Measurements from ENCODE around the gene S100B.
"Not testable (repeated sequence)": the region's sequence is repeated elsewhere in the genome, so short reads cannot be mapped to it uniquely, and the experiment has no call there.

Gene S100B

GRCh38 chr21:46604975-46605766 is at the start of gene S100B:
S100B (minus strand) TSS chr21:46605082; CDS start chr21:46602415, 2,667 bp downstream.
- FAIRE-seq: no peak

DNA sequence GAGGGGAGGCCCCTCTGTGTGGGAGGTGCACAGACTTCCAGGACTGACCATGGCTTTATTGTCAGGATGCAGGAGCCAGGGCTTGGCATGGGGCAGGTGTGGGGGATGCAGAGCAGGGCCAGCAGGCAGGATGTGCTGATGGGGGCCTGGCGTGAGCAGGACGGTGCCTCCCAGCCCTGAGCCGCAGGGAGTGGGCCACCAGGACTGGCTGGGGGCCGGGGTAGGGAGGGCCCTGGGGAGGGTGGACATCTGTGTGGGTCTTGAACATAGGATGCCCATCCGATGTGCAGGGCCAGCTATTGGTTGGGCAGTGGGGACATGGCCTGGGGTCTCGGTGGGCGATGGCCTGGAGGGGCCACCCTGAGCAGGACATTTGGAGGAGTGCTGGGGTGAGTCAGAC is 46.2 kb upstream of the S100B start:
- no peak for FAIRE-seq

DNA sequence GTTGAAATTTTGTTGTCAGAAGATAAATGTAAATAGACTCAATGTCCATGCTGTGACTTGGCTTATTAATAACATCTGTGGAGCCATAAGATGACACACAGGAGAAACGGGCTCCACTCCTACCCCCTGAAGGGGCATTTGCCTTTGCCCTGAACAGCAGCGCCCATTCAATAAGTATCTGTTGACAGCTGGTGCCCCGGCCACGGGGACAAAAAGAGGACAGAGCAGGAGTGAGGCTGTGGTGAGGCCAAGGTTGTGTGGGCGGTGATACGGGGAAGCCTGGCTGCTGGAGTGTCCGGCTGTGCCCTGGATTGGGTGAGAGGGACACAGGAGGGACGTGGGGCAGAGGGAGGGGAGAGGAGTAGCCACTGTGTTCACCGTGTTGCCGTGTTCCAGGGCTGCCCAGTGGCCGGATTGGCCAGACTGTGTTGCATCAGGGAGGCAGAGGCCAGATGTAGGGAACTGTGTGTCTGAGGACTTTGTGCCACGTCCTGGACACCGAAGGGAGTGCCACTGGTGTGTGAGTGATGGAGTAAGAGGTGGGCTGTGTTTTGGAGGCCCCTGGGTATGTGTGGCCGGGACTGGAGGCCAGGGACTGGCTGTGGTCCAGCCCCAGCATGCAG is 45.7 kb upstream of the S100B start:
- FAIRE-seq: no peak

GRCh38 chr21:46649356-46649755 is 44.5 kb upstream of the S100B start:
- no peak for FAIRE-seq

GRCh38 chr21:46648539-46648938 is 43.7 kb upstream of the S100B start:
- FAIRE-seq: no peak

GRCh38 chr21:46646541-46647154 is 41.8 kb upstream of the S100B start:
- no peak for FAIRE-seq

DNA sequence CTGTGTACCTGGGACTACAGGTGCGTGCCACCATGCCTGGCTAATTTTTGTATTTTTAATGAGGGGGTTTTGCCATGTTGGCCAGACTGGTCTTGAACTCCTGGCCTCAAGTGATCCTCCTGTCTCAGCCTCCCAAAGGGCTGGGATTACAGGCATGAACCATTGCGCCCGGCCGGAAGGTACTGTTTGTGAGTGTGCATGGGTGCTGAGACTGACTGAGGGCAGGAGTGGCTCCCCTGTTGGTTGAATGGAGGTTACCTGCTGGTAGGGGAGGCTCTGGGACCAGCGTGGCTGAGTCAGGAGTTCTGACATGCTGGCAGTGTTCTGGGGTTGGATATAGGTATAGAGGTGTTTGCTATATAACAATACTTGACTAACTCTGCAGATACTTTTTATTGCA is 41.0 kb upstream of the S100B start:
- no peak for FAIRE-seq

- FAIRE-seq: no peak
Measured at GRCh38 chr21:46643379-46644177, 38.7 kb upstream of the S100B start.

DNA sequence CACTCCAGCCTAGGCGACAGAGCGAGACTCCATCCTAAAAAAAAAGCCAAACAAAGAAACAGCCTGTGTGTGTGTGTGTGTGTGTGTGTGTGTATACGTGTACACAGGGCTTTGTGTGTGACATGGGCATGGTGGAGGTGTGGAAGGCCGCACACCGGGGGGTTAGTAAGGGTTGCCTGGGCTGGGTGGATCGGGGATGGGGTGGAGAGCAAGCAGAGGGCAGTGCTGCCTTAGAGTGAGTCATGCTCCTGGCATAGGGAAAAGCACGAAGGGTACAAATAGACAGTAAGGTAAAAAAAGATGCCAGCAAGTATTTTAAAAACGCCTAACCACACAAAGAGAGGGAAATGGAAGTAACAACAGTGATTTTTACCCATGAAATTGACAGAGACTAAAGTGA is 36.8 kb upstream of the S100B start:
- FAIRE-seq: no peak

DNA sequence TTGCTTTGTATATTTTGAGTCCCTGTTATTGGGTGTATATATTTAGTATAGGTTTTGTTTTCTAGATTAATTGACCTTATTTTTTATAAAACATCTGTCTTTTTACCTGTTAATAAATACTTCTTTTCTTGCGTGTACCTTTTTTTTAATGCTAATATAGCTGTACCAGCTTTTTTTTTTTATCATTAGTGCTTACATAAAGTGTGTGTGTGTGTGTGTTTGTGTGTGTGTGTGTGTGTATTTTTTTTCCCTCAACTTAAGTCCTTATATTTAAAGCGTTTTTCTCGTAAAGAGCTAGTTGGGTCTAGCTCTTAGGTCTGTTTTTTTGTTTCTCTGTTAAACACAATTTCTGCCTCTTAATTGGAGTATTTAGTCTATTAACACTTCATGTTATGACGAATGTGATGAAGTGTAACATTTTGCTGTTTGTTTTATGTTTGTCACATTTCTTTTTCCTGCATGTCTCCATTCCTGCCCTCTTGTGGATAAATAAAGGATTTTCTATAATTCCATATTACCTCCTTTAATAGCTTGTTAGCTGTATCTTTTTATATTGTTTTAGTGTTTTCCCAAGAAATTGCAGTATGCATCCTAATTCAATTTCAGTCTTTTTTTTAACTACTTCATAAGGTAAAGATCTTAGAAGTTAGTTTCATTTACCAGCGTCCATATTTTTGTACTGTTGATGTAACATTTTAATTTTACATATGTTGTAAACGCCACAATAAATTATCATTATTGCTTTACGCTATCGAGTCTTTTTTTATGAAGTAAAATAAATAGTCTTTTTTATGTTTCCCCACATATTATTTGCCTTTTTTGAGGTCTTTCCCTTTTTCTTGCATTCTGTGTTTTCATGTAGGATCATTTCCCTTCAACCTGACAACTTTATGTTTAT is 34.9 kb upstream of the S100B start:
- peak; percentile 37 for FAIRE-seq

DNA sequence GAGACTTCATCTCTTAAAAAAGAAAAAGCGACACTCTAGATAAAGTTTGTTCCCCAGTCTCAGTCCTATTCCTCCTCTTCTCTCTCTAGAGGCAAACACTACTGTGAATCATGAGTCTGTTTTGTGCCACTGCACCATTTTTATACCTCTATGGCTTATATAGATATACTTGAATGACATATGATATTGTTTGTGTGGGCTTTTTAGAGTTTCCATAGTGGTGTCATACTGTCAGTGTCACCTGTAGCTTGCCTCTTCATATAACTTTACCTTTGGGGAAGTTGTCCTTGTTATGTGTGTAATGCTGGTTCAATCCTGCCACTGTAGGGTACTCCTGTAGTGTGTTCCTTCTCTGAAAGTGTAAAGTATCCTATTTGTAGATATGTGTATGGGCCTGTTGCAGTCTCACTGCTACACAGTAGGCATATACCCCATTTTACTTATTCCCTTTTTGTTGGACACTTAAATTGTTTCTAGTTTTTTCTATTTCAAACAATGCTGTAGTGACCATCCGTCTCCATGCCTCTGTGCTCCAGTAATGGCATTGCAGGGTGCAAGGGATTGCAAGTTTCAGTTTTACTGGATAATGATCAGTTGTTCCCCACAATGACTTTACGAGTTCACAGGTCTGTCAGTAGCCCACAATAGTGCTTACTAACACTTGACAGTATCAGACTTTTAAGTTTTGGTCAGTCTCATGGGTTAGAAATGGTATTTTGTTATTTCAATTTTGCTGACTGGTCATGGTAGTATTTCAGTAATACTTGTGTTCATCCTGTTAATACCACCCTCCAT is 33.3 kb upstream of the S100B start:
- no peak for FAIRE-seq

- FAIRE-seq: no peak
Measured at GRCh38 chr21:46636550-46637285, 31.8 kb upstream of the S100B start.

DNA sequence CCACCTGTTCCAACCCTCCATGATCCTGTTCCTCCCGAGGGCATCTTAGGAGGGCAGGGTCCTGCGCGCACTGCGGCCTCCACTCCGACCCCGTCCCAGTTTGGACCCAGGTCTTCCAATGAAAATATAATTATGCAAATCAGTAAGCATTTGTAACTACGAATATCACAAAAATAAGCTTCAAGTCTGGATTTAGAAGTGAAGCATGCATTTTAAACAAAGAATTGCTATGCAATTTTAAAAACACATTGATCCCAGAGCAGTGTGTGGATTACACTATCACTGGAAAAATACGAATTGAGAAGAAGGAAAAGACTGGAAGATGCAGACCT is 31.3 kb upstream of the S100B start:
- no peak for FAIRE-seq

GRCh38 chr21:46635324-46636180 is 30.7 kb upstream of the S100B start, which contains the start of gene PRMT2:
PRMT2 (plus strand) TSS chr21:46635674; CDS start chr21:46636952, 1,278 bp downstream.
- no peak for FAIRE-seq

DNA sequence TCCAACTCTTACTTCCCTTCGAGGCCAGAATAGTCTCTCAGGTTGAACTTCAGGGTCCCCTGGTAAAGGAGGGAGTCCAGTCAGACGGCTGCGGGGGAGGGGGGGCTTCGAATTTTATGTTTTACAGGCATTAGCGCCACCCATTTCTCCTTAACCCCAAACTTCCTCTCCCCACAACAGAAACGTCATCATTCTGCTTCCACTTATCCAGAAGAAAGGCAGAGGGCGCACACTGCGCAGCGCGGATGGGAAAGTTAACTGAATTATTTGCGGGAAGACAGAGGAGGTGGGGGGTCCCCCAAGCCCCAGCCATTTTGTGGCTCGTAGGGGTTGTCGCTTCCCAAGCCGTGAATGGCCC is 30.1 kb upstream of the S100B start:
- no peak for FAIRE-seq

DNA sequence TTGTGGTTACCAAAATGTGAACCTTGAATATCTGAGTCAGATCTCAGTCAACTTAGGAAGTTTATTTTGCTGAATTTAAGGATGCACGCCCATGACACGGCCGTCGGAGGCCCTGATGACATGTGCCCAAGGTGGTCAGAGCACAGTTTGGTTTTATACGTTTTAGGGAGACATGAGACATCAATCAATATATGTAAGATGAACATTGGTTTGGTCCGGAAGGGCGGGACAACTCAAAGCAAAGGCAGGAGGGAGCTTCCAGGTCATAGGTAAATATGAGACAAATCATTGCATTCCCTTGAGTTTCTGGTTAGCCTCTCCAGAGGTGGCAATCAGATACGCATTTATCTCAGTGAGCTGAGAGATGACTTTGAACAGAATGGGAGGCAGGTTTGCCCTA is 29.5 kb upstream of the S100B start:
- FAIRE-seq: no peak

- no peak for FAIRE-seq
Measured at GRCh38 chr21:46633566-46633965, 28.7 kb upstream of the S100B start.

DNA sequence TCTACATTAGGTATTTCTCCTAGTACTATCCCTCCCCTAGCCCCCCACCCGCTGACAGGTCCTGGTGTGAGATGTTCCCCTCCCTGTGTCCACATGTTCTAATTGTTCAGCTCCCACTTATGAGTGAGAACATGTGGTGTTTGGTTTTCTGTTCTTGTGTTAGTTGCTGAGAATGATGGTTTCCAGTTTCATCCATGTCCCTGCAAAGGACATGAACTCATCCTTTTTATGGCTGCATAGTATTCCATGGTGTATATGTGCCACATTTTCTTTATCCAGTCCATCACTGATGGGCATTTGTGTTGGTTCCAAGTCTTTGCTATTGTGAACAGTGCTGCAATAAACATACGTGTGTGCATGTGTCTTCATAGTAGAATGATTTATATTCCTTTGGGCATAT is 26.0 kb upstream of the S100B start:
- FAIRE-seq: not testable (repeated sequence)

DNA sequence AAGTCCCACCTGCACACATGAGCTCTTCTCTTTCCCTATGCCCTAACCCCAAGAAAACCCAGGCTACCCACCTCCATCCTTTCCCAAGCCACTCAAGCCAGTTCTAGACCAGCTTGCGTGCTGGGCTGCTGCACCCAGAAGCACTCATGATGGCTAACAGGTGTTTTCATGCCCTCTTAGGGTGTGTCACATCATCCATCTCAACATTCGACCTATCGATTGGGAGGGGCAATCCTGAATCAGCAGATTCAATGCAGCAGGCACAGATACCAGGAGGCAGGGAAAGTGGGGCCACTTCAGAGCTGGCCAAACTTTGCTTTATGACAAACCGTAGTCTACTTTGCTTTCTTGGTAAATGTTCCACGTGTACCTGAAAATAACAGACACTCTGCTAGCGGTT is 24.0 kb upstream of the S100B start:
- FAIRE-seq: no peak

- FAIRE-seq: no peak
Measured at GRCh38 chr21:46627726-46628125, 22.8 kb upstream of the S100B start.

Measured in endometrium (tissue), 2 donors.